NCI-H748 (cell line): ENCODE results near the gene CCN6.

ENCODE experiments used
- DNase-seq: peaks from one replicate; lab custom pipeline; 2025; ENCODE audit not compliant: unreplicated experiment; lab: John Stamatoyannopoulos, UW

The CCN6 gene

DNA sequence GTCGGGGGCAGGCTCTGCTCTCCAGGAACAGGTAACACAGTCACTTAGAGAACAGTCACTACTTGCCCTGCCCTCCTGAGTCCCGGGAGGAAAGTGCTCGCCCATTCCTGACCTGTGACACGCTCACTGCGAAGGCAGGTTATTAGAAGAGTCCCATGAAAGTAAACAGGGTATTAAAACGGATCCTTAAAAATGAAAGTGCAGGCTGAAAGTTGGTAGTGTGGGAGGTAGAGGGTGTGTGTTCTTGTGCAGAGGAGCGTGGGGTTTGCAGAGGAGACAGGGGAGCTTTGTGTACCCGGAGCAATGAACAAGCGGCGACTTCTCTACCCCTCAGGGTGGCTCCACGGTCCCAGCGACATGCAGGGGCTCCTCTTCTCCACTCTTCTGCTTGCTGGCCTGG lies at the start of gene CCN6:
Gene CCN6, plus strand, starts transcription at position 104 of the 400 bp plus-strand sequence. Its CDS starts 254 bp downstream, at position 358.
- DNase-seq, result no peak

DNA sequence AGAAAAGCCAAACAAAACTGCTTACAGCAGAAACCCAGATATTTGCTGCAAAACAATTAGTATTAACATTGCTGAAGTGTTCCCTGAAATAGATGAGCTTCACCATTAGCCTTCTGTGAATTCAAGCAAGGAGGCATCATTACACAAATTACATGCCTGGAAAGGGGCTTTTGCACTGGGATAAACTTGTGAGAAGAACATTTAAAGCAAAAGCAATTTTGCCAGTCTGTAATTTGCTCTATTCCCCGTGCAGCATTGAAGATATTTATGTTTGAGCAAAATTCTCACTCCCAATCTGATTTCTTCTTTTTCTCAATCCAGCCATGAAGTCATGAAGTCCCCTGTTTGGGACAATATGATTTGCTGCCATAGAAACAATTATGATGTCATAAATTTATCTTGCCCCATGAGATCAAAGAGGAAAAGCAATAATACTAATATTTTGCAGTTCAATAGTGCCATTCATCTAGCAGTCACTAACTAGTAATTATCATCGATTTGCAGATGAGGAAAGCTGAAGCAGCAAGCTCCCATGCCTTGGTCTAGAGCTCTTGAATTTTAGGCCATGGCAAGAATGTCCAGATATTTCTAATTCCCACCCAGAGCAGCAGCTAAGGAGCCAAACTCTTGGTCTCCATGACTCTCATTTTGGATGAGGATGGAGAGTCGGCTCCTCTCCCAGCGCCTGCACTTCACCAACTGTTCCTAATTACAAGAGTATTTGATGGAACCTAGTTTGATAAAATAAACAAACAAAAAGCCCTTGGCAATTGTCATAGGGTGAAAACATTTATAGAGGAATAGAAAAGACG lies 49.5 kb upstream of the CCN6 start:
- no peak for DNase-seq

DNA sequence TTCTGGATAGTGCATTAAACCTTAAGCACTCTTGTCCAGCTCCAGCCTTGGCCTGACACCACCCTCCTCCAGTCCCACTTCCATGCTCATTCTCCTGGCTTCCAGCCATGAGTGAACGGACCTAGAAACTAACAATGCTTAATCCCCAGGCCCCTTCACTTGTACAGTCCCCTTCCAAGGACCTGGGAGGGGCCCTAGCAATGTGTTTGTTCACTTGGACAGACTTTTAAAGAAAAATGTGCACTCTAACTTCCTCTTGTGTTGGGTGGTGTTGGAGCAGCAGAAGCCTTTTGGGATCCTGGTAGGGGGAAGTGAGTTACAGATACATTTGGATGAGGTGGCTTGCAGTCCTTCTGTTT lies 48.9 kb upstream of the CCN6 start:
- no peak for DNase-seq

DNA sequence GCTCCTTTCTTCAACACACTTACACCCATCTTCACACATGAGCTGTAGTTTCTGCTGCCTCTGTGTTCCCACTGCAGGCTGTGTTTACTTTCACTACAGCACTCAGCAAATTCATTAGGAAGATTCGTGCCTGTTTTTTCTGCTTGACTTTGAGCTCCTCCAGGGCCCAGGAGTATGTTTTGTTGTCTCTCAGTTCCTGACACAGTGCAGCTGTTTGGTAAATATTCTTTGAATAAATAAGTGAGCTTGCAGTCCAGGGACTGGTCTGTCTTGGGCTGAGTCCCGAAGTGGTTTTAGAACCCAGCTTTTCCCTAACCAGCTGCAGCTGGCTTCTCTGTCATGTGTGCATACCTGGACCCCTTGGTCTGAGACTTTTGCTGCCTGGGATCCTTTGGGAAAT lies 46.6 kb upstream of the CCN6 start:
- no peak for DNase-seq

DNA sequence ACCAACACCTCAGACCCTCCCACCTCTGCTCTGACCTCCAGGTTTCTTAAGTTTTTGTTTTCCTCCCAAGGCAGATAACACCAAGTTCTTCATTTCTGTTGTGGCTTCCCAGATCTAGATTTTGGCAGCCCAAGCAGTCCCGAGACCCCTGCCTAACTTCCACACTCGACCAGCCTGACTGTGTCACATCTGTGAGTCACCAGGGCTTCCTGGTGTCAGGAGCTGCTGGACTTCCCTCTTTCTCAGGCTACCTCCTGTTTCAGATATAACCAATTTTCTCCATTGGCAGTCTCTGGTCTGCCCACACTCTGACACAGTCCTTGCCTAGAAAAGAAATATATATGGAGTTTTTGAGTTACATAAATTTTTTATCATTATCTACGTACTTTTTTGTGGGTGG lies 46.1 kb upstream of the CCN6 start:
- no peak for DNase-seq

DNA sequence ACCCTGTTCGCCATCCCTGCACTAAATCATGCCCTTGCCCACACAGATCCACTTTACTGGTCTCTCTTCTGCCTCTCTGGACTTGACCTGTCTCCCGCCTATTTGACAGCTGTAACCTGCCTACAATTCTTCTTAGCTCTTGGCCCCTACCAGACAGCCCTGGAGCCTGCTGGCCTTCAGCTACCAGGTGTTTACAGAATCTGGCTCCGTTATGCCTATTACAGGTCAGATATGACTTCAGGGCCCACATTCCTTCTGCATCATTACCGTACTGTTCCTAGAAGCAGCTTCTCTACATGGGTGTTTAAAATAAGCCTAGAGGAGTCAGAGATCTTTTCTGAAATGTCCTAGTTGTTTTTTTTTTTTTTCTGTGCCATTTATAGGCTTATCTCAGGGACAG lies 45.4 kb upstream of the CCN6 start:
- no peak for DNase-seq

DNA sequence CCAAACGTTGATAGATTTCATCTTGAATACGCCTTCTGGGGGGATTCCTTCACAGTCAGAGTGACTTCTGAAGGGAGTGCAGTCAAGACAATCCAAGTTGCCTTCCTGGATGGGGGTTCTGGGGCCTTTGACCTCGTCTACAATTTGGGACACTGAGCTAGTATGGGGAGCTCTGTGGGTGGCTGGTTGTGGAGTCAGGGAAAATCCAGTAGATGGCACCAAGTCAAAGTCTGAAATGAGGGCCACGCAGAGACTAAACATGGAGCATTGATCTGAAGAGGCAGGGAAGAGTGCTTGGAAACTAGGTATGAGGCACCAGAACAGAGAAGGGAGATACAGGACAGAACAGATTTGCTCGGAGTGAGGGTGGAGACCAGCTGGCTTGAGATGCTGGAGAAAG lies 43.6 kb upstream of the CCN6 start:
- no peak for DNase-seq

DNA sequence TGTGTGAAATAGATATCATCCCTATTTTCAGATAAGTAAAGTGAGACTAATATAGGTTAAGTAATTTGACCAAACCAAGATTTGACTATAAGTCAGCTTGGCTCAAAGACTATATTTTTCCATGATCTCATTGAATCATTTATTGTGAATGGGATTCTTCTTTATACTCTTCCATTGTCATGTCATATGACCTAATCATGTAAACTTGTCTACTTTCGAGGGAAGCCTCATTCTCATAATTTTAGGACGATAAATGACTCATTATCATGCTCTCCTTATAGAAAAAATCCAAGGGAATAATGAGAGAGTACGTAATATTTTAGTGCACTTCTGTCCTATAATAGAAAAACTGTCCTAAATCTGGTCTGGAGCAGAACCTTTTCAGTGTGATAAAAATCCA lies 40.9 kb upstream of the CCN6 start:
- no peak for DNase-seq

DNA sequence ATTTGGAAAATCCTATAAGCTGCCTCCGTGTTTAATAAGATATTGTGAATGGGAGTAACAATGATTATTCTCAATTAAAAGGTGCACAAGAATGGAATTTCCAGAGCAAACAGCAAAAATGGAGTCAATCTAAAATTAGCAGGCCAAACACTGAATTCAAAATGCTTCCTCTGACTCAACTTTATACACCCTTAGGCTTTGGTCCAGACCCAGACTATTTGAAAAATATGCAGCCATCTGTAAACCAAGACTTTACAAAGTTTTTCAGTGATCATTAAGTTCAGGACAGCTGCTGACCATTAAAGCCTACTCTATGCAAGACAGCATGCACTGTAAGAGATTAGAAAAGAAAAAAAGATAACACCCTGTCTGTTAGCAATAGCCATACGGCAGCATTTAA lies 39.4 kb upstream of the CCN6 start:
- no peak for DNase-seq

DNA sequence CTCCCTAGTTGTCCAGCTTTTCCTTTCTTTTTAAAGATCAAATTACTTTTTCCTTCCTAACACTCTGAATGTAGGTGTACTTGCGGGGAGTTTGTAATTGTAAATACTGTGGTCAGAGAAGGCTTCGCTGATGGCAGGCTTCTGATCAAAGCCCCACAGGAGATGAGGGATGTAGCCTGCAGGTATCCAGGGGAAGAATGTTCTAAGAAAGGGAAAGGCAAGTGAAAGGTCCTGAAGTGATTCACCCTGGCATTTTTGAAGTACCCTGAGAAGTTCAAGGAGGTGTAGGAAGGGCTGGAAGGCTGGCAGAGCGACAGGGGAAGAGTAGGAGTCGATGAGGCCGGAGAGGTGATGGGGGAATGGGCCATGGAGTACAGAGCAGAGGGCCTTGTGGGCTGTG lies 38.2 kb upstream of the CCN6 start:
- no peak for DNase-seq

DNA sequence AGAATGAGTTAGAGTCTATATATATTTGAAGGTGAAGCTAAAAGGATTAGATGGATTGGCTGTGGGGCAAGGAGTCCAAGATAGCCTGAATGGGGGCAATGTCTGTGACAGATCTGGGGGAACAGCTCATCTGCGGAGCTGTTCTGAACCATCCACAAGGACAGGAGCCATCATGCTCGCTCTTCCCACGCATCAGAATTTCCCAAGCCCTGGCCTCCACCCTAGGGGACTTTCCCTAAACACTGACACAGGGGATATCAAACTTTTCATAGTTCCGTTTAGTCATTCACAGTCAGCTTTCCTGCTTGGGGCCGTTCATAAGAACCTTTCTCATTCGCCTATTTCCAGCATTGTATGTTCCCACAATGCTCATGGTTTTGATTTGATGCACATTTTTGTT lies 37.6 kb upstream of the CCN6 start:
- no peak for DNase-seq

DNA sequence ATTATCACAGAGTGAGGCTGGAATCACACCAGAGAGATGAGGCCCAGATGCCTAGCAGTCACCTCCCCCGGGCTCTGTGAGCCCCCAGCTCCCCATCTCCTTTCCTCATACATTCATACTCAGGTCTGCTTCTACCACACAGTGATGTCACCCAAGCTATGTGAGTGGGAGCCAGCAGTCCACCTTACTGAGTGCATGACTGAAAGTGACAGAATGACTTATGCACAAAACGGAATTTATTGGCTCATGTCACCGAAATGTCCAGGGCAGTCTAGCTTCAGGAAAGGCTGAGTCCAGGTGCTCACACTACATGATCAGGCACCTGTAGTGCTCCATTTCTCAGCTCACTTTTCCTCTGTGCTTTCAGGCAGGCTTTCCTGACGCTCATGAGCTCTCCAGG lies 36.7 kb upstream of the CCN6 start:
- no peak for DNase-seq

DNA sequence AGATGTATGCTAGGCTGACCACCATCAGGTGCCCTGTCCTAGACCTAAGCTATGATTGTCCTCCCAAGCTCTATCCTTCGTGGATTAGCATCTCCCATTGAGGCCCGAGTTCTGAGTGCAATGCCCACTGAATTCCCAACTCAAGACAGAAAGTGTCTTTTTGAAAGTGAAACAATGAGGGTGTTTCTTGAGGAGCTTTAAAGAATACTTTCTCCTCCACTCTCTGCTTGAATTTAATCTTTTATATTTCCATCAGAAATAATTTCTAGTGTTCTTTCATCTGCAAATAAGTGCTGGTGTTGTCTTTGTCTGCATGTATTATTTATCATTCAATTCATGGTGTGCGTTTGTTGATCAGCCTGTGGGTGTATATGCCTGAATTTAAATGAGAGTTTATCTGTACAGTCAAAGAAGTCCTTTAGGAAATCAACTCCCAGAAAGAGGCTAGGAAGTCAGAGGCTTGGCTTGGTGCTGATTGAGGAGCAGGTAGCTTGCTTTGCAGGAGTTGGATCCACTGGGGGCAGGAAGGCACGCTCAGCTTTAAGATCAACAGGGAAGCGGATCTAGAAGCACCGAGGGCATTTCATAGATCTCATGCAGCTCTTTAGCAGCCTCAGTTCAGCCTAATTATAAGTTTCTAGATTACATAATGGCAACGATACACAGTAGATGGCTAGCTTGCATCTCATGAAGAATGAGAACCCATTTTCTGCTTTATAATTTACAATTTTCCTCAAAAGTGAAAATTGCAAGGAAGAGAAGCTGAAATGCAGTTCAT lies 36.0 kb upstream of the CCN6 start:
- no peak for DNase-seq

DNA sequence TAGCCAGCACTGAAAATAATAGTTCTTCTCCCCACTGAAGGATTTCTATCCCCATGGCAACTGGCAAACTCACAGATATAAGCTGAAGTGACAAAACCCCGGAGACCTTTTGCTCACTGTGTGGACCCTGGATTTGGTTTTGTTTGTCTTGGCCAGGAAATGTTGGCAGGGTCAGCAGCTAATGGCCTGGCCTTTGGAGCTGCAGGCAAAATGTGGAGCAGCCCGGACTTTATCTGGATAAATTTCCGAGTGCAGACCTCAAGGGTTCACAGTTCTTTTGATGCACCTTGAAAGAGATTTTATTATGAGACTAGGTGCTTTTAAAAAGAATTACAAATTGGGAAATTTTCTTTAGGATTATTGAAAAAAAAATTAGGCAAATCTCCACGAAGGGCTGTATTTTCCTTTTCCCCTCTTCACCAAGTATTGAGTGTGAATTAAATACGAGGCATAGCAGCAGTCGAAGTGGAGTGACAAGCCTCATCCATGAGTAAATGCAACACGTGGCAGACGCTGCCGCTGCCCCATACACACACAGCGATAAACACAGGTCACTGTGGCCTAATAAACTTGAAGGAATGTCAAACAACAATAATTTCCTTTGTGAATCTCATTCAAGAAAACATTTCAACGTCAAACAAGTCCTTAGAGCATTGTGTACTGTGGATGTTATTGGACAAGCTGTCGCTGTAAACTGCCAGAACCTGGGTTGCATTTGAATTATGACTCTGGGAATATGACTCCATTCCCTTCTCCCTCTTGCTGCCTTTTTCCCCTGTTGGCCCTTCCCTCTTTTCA lies 35.1 kb upstream of the CCN6 start:
- no peak for DNase-seq

DNA sequence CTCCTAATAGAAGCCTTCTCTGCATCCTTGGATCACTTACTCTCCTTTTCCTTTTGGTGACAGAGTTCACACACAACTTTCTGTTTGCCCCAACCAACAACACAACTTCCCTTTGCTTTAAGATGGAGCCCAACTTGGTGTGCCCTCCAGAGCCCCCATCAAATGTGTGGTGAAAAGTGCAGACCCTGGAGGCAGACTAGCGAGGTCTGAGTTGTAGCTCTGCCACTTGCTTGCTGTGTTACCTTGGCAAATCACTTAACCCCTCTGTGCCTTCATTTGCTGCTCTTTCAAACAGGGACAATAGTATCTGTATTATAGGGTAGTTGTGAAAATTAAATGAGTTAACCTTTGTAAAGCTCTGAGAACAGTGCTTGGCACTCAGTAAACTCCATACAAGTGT lies 34.3 kb upstream of the CCN6 start:
- no peak for DNase-seq

DNA sequence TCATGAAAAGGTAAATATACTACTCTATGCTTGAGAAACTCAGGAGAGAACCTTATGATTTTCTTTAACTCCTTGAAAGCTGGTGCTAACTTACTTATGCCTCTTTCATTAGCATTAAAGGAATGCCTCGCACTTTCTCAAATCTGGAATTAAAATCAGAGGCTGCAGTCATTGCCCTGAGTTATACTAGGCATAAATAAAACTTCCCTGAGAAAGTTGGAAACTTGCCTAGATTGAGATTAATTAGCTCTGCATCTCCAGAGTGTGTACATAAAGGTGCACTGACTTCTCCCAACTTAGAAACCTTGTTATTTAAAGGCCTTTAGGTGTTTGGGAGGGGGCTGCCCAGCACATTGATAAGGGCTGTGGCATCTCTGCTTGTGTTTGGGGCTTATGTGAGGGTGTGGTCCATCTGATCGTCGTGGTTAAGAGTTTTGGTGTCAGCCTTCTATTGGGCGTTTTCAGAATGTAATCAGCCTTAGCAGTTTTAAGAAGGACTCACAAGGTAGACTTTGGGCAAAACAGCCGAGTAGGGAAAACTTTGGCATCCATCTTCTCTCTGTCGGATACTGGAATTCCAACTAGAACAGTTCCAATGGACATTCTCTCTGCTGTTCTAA lies 32.1 kb upstream of the CCN6 start:
- DNase-seq, result no peak

DNA sequence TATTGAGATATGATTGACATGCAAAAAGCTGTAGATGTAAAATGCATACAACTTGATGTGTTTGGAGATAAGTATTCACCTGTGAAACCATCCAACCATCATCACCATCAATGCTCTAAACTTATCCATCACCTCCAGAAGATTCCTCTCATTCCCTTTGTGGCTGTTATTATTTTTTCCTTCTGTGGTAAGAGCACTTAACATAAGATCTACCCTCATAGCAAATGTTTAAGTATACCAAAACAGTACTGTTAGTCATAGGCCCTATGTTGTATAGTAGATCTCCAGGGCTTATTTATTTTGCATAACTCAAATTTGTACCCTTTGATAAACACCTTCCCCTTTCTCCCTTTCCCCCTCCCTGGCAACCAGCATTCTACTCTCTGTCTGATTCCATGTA lies 31.2 kb upstream of the CCN6 start:
- DNase-seq, result no peak

DNA sequence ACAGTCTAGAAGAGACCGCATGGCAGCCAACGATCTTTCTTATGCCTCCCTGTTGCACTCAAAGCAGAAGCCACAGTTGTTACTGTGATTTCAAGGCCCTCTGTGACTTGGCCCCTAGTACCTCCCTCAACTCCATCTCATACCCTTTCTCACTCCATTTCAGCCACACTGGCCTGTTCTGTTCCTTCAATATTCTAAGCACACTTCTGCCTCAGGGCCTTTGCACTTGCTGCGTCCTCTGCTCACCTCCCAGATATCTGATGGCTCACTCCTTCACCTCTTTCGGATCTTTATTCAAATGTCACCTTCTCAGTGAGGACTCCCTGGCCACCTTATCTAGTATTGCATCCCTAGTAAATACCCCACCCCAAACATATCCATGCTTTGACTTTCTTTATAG lies 29.4 kb upstream of the CCN6 start:
- no peak for DNase-seq

DNA sequence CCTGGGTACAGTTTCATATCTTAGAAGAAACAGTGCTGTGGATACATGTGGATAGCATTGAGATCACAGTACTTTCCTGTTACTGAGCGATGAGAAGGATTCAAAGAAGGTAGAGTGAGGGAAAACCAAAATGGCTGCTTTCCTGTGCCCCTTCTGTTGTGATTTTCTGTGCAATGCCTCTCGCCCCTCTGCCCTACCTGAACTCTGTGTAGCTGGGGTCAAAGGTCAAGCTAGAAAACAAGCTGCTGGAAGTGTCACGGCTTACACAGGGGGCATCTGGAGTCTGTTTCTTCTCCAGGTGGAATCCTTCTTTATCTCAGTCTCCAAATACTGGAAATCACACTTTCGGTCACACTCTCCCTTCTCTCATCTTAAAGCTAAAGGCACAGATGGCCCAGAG lies 27.0 kb upstream of the CCN6 start:
- no peak for DNase-seq

DNA sequence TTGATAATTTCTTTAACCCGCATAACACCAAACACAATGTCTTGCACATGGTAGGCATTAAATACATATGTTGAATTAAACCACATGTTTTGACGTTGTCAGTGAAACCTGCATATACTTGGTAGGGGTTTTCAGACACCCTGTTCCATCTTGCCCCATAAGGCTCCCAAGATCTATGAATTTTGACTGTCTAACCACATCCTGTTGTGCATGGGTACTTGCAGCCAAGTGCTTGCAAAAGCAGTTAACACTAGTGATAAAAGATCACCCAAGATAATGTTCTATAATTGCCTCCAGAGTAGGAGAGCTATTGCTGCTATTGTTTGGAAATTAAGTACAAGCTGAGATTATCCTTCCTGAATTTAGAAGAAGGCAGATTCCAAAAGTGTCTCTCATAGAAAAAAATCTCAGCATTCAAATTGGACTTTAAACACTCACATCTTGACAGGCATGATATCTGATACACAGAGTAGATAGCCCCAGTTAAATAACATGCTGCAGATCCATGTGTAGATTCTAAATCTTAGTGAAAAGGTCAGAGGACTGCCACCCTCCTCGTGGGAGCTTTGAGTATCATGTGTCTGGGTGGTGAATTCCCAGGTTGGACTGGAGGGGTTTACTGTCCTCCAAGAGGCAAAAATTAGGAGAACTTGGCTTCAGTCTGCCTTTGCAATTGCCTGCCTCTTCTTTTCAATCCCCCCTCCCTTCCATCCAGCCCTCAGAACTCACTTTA lies 25.8 kb upstream of the CCN6 start:
- DNase-seq, result no peak
